ENCODE results near the gene FAM219A.

DNA sequence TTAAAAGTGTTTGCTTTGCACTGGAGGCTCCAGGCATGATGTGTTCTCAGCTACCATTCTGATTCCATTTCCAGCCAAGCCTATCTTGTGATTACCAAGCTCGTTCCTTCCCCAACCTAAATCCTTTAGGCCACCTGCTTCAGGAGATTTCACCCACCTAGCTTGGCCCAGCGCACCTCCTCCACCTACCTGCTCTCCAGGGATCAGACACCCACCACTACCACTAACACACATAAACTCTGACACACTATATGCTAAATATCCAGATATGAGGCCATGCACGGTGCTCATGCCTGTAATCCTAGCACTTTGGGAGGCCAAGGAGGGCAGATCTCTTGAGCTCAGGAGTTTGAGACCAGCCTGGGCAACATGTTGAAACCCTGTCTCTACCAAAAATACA is 84.0 kb downstream of the FAM219A start:
- TF ChIP-seq, protein P1, sequence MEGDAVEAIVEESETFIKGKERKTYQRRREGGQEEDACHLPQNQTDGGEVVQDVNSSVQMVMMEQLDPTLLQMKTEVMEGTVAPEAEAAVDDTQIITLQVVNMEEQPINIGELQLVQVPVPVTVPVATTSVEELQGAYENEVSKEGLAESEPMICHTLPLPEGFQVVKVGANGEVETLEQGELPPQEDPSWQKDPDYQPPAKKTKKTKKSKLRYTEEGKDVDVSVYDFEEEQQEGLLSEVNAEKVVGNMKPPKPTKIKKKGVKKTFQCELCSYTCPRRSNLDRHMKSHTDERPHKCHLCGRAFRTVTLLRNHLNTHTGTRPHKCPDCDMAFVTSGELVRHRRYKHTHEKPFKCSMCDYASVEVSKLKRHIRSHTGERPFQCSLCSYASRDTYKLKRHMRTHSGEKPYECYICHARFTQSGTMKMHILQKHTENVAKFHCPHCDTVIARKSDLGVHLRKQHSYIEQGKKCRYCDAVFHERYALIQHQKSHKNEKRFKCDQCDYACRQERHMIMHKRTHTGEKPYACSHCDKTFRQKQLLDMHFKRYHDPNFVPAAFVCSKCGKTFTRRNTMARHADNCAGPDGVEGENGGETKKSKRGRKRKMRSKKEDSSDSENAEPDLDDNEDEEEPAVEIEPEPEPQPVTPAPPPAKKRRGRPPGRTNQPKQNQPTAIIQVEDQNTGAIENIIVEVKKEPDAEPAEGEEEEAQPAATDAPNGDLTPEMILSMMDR (IDR thresholded peaks at IDR 0.05), result no peak
- TF ChIP-seq POLR2A (IDR thresholded peaks at IDR 0.05) (no peak), POLR2AphosphoS5 (IDR thresholded peaks at IDR 0.05) (no peak)

Data from prostate gland (tissue), 2 donors.